WI38 (cell line): ENCODE measurements around the gene DDIAS.
"Not testable (repeated sequence)": the region's sequence is repeated elsewhere in the genome, so short reads cannot be mapped to it uniquely, and the experiment has no call there.

Experiments
- H3K4me3 ChIP-seq: 2 replicates; pipeline ENCODE4 v1.5.1; 2011; ENCODE audit warnings: low read depth, mild to moderate bottlenecking, control low read depth, low read length
- CTCF ChIP-seq: IDR thresholded peaks from 2 replicates; pipeline ENCODE4 v1.5.1; 2012; ENCODE audit warnings: low read depth, mild to moderate bottlenecking, control low read depth, low read length

The DDIAS gene

GRCh38 chr11:82906931-82907330 is 5.4 kb downstream of the DDIAS start:
- H3K4me3 ChIP-seq = no peak overlapping the region
- TF ChIP-seq CTCF = no peak

DNA sequence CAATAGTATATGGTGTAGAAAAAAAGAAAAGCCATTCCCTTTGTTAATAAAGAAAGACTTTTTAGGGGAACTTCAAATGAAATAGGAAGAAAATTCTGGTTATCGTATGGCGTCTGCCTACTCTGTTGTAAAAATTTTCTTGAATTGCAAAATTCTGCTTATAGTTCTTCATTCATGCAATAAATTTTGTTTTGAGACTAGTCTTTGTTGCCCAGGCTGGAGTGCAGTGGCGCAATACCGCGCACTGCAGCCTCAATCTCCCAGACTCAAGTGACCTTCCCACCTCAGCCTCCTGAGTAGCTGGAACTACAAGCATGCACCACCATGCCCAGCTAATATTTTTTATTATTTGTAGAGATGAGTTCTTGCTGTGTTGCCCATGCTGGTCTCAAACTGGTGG is 5.8 kb downstream of the DDIAS start:
- no peak overlapping the region for H3K4me3 ChIP-seq
- TF ChIP-seq CTCF = no peak

GRCh38 chr11:82908311-82908710 is 6.8 kb downstream of the DDIAS start:
- no peak overlapping the region for H3K4me3 ChIP-seq
- TF ChIP-seq CTCF = no peak

- TF ChIP-seq CTCF = no peak
- no peak overlapping the region for H3K4me3 ChIP-seq
These were observed 7.6 kb downstream of the DDIAS start for GRCh38 chr11:82909015-82909640.

- H3K4me3 ChIP-seq = not testable (repeated sequence)
These were observed 18.2 kb downstream of the DDIAS start for GRCh38 chr11:82919786-82920185.

DNA sequence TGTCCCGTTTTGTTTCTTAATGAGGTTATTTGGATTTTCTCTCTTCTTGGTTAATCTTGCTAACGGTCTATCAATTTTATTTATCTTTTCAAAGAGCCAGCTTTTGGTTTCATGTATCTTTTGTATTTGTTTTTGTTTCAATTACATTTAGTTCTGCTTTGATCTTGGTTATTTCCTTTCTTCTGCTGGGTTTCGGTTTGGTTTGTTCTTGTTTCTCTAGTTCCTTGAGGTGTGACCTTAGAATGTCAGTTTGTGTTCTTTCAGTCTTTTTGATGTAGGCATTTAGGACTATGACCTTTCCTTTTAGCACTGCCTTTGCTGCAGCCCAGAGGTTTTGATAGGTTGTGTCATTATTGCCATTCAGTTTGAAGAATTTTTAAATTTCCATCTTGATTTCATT is 18.7 kb downstream of the DDIAS start:
- not testable (repeated sequence) for H3K4me3 ChIP-seq

DNA sequence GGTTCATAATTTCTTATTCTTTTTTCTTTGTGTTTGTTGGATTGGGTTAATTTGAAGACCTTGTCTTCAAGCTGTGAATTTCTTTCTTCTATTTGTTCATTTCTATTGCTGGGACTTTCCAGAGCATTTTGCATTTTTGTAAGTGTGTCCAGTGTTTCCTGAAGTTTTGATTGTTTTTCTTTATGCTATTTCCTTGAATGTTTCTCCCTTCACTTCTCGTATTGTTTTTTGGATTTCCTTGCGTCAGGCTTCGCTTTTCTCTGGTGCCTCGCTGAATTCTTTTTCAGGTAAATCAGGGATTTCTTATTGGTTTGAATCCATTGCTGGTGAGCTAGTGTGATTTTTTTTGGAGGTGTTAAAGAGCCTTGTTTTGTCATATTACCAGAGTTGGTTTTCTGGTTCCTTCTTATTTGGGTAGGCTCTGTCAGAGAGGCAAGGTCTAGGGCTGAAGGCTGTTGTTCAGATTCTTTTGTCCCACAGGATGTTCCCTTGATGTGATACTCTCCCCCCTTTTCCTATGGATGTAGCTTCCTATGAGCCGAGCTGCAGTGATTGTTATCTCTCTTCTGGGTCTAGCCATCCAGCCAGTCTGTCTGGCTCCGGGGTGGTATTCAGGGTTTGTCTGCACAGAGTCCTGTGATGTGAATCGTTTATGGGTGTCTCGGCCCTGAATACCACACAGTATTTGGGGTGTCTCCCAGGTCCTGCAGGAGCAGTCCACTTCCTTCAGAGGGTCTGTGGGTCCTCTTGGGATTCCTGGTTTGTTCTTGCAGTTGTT is 21.0 kb downstream of the DDIAS start:
- not testable (repeated sequence) for H3K4me3 ChIP-seq

DNA sequence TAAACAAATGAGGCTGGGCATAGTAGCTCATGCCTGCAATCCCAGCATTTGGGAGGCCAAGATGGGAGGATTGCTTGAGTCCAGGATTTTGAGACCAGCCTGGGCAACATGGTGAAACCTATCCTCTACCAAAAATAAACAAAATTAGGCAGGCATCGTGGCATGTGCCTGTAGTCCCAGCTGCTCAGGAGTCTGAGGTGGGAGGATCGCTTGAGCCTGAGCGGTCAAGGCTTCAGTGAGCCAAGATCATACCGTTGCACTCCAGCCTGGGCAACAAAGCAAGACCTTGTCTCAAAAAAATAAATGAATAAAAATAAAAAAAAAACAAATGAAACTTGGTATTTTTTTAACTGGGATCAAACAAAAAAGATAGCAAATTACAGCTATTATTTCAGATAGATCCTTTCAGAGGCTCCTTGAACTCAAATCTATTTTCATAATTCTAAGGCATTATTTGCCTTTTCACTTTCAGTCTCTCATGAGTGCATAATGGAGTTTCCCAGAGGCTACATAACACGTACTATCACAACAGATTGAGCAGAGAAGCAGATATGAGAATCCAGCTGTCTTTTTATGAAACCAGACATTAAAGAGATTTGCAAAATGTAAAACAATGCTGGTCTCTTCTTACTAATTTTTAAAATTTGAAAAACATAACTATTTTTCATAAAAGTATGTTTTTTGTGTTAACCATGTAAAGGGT is 23.1 kb downstream of the DDIAS start:
- no peak overlapping the region for H3K4me3 ChIP-seq
- TF ChIP-seq CTCF = no peak
